NAMALWA (cell line): Measurements from ENCODE around the gene FBN2.

Source experiments
- DNase-seq: peaks from one replicate; pipeline ENCODE4 v3.0.0-alpha.2; 2015; ENCODE audit warnings: low spot score

FBN2 gene

DNA sequence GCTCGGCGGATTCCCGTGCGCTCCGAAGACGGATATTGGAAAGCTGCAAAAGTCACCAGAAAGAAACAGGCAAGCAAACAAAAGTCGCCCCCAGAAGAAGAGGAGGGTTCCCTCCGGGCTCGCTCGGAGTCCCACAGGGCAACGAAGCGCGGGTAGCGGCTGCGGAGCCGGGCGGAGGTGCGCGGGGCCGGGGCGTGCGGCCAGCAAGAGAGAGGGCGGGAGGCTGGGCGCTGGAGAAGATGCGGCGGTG is at the start of gene FBN2:
TSS of gene FBN2 (minus strand) at position 246 of the 250 bp plus-strand sequence. CDS start 642 bp downstream, outside the sequence.
- DNase-seq, result no peak

DNA sequence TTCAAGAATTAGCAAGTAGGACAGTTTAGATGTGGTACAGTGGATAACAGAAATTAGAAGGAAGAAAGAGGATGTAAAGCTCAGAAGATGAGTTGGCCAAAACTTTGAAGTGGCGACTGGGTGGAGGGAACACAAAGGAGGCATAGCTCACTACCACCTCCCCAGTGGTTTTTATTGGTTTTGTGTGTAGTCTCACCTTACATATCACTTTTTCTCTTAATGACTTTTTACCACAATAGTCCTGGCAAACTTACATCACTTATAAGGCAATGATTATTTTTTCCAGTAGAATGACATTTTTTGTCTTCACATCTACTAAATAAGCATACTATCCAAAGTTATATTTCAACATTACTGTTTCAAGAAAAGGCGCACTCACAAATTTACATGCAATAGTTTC is 49.2 kb upstream of the FBN2 start:
- no peak for DNase-seq

DNA sequence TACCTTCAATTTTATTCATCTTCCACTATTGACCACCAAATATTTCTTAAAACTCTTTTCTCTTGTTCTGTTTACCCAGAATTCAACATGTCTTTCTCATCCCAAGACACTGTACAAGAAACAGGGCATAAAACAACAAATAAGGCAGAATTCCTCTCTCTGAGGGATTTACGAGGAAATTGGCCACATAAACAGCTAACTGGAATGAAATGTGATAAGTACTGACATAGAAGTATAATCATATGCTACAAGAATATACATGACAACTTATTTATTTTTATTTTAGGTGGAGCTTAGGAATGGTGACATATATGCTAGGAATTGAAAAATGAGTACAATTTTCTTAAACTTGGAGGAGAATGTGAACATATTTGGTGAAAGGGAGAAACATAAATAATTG is 48.8 kb upstream of the FBN2 start:
- DNase-seq, result no peak

DNA sequence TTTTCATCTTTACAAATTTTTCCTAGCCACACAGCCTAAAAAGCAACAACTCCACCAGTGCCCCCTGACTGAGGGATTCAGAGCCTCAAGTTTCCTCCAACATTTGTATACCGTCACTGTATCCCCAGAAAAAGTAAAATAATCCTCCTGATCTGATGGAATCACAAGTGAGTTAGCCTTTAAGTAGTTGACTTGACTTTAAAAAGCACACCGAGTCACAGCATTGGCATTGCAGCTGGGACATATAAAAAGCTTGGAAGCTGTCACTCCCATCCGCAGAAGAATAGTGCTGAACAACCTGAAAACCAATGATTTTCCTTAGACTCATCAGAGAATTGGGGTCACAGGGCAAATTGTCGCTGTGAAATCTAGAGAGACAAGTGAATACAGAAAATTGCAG is 41.6 kb upstream of the FBN2 start:
- no peak for DNase-seq

DNA sequence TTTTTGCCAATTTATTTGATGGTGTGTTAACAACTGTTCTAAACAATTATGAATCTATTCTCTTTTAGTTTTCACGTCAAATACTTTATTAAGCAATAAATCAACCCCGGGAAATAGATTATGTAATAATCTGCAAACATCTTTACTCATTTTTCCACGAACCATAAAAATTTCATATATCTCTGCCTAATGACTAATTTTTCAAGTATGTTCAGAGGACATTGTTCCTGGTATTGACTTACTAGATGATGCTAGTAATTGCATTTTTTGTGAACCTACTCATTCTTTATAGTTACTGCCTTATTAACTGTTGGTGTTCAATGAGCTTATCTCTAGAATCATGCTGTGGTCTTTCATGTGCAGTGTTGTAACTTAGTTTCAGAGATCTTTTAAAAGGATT is 41.0 kb upstream of the FBN2 start:
- no peak for DNase-seq

DNA sequence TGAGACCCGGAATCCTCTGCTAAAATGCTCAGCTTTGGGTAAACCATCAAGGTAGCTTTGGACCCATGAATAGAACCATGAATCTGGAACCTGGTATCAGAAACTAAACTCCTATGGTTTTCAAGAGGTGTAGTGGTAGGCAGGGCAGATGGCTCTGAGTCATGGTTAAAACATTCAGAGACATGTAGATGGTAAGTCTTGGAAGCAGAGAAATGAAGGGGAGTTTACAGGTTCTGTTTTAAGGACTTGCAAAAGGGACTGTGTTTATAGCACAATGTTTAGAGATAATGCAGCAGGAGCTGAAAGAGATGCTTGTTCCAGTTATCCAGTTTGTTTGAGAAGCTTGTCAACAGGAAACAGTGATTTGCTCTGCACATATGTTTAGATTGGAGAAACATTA is 36.0 kb upstream of the FBN2 start:
- DNase-seq, result no peak

DNA sequence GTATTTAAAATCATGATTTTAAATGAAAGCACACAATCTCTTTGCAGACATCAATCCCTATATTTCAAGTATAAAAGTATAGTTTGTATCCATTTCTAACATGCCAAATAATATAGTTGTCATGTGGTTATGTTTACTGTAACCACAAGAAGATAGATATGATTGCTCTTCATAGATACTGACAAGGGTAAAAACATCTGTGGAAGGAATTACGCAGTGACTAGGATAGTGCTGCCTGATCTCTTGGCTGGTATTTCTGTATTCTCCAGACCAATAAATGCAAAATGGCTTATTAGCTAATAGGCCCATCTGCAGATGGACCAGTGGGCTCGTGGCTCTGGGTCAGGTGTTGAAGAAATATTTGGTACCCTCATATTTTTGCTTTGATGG is 34.9 kb upstream of the FBN2 start:
- DNase-seq, result no peak

DNA sequence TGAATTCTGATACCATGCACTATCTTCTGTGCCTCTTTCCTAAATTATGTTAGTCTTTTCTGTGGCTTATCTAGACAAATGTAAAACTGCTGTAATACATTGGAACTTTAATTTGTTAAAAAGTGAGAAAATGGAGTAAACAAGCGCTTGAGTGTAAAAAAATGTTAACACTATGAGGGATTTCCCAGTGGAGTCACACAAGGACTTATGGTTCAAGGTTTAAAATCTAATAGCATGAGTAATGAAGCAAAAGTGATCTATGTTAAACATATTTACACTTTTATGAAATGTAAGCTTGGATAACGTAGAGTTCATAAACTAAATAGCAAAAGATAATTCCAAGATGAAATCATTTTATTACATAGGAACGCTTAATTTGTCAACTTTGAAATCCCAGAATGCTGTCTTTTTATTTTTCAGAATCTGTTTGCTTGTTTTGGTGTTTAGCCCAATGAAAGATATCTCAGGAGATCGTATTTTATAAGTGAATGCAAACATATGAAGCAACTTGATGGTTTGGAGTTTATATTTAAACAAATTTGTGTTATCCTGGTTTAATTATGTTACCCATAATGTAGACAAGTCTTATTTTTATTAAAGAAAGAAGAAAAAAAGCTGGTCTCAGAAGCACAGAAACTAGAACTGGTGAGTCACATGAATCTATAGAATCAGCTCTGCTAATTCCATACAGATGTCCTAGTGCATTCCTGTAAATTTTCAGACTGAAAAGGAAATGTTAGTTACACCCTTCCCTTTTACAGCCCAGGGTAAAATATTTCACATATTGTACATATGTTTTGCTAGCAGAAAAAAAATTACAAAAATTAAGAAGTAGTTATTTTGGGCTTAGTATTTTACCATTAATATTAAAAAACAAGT is 34.2 kb upstream of the FBN2 start:
- no peak for DNase-seq

DNA sequence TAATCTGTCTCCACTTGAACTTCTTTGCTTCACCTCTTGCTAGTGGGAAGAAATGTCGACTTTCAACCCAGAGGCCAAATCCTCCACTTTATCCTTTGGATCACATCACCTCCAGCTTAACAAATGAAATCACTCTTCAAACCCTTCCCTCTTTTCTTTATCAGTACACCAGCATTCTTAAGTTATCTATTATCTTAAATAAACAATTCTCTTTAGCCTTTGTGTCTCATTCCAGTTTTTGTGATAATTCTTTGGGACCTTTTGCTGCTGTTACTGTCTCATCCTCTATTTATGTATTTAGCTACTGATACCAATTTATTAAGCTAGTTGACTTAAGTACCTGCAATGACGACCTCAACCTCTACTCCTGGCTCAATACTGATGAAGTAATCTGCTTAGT is 28.1 kb upstream of the FBN2 start:
- DNase-seq, result no peak

DNA sequence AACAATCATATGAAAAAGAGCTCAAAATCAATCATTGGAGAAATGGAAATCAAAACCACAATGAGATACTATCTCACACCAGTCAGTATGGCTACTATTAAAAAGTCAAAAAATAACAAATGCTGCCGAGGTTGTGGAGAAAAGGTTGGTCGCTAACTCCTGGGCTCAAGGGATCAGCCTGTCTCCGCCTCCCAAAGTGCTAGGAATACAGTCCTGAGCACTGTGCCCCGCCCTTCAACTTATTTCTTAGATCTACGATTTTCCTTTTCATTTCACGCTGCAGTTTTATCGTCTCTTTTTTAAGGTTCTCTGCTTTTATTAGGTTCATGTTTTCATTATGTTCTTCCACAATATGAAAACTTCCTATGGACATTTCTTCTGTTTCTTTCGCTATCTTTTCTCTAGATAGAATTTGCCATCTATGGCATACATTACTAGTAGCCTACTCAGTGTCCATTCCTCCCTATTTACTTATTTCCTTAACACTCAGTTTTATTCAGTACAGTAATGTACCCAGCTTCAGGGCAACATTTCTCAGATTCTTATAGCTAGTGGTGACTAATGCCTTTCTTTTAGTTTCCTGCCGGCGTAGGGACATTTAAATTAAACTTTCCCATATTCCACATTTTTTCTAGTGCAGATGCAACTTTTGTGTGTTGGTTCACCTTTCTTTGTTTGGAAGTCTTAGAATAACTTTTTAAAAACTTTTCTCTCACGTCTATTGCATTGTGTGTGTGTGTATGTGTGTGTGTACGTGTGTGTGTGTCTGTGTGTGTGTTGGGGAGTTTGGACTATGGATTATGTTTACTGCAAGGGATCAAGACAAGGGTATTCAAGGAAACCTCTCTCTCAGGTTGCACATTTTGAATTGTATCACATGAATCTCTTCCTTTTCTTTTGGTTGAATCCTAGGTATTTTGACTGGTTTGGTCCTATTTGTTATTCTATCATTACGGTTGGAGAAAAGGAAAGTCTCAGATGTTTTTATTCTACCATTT is 21.6 kb upstream of the FBN2 start:
- DNase-seq, result no peak

DNA sequence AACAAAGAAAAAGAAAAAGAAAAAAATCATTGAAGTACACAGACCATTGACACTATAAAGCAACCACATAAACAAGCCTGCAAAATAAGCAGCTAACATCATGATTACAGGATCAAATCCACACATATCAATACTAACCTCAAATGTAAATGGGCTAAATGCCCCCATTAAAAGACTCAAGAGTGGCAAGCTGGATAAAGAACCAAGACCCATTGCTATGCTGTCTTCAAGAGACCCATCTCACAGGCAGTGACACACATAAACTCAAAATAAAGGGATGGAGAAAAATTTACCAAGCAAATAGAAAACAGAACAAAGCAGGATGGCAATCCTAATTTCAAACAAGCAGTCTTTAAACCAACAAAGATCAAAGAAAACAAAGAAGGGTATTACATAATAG is 15.7 kb upstream of the FBN2 start:
- no peak for DNase-seq

DNA sequence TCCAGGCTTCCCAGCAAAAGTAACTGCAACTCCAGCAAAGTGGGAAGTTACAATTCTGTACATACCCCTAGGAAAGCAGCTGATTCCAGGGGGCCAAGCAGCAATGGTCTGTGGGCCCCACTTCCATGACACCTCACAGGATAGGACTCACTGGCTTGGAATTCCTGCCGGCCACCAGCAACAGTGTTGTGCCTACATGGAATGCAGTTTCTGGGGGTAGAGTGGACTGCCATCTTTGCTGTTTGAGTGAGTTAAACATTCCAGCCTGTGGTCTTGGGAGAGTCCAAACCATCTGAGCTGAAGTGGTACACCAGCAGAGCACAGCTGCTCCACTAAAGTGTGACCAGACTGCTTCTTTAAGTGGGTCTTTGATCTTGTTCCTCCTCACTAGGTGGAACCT is 13.4 kb upstream of the FBN2 start:
- DNase-seq, result no peak

DNA sequence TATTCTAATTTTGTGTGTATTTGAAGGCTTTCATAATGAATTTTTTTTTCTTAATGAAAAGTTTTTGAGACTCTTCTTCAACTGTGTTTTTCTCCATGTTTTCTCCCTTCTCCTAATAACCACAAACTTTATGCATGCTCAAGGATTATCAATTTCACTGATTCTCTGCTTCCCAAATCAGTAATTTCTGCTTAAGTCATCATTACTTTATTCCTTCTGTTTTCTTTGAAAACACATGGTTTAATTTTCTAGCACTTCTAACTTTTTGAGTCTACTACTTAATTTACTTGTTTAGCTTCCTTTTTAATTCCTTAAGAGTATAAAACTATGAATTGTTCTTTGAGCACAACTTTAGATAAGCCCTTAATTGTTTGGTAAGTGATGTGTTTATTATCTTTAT is 11.5 kb upstream of the FBN2 start:
- DNase-seq, result no peak

DNA sequence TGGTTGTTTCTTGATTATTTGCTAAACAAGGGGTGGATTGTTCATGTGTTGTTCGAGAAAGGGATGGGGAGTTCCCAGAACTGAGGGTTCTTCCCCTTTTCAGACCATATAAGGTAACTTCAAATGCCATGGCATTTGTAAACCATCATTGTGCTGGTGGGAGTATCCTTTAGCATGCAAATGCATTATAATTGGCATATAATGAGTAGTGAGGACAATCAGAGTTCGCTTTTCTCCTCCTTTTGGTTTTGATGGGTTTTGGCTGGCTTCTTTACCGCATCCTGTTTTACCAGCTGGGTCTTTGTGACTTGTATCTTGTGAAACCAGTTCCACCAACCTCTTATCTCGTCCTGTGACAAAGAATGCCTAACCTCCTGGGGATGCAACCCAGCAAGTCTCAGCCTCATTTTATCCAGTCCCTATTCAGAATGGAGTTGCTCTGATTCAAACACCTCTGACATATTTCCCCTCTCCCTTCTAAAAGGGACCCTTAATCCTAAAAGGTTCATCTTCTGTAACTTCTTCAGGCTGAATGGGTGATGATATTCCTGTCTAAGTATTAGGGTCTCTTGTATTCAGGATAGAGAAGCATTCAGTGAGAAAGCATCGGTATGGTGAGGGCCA is 8.7 kb upstream of the FBN2 start:
- DNase-seq, result no peak

DNA sequence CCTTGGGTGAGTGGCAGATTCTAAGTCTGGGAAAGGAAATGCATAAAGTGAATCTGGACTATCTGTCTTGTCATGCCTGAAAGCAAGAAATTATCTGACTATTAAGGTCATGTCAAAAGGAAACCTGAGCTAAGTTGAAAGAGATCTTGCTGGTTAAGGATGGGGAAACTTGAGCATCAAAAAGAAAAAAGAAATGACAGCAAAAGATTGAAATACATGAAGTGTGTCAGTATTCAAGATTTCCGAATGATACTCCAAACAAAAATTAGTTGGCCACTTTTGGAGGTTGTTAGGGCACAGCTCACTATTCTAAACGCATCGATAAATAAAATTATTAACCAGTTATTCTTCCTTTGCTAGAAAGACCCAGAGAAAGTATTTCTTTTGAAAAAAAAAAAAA is 3.3 kb upstream of the FBN2 start:
- DNase-seq, result no peak

DNA sequence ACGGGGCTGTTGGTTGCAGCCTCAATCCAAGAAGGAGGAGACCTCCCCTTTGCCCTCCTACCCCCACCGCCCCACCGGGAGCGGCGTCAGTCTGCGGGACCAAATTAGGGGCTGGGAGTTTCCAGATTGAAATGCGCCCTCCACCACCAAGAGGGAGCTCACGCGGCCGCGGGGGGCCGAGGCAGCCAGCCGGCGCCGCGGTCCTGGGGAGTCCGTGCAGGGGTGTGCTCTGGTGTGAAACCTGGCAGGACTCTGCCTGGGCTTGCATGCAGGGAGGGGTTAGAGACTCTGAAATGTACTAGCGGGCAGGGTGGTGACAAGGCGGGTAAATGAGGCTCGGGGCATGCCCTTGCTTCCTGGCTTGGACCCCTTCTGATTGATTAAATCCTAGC is 989 bp upstream of the FBN2 start:
- DNase-seq, result no peak

DNA sequence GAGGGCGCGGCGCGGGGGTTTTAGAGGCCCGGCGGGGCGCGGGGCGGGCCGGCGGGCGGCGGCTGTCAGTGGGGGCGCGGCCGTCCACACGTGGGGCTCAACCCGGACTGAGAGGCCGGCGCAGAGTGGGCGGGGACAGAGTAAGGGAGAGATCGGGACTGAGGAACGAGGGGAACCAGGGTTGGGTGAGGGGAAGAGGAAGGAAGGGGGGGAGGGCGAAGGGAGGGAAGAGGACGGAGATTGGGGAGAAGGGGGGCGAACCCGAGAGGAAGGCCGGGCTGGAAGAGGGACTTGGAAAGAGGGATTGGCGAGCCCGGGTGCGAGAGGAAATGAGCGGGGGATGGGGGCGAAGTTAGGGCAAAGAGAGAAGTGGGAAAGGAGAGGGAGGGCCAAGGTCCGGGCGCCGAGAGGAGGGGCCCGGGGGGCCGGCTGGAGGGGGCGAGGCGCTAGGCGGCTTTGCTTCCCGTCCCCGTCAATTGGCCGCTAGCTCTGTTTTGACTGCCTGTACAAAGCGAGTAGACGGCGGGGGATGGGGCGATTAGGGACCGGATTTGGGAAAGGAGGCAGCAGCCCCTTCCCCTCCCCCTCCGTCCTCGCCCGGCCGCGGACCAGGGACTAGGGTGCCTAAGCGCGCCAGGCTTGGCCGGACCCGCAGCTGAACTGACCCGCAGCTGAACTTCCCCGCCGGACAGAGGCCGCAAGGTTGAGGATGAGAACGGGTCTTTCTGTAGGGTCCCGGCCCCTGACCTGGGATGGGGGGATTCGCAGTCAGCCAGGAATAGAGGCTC is 399 bp upstream of the FBN2 start:
- DNase-seq, result no peak

DNA sequence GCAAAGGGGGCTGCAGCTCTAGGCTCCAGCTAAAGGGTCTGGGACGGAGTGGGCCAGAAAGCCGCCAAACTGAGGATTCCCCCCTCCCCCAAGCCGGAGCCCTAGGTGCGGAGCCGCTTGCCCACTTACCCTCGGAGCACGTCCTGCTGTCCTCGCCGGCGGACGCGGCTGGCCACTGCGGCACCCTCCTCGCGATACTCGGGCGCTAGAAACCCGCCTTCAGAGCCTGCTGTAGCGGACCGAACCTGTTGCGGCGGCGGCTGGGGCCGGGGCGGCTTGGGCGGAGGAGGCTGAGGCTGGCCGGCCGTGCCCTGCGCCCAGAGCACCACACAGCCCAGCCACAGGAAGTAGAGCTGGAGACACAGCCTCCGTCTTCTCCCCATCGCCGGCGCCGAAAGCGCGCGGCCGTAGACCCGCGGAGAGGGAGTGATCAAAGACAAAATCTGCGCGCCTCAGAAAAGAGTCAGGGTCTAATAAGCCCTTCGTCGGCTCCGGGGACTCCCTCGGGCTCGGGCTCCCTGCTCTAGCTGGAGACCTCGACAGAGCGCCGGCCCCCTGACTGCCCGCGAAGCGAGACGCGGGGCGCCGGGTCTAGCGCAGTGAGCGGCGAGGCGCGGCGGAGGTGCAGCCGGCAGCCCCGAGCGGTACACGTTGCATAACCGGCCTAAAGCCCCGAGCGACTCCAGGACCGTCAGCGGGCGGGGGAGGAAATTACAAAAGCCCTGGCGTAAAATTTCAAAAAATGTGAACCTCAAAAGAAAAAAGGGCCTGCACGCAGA is 635 bp downstream of the FBN2 start:
- no peak for DNase-seq

DNA sequence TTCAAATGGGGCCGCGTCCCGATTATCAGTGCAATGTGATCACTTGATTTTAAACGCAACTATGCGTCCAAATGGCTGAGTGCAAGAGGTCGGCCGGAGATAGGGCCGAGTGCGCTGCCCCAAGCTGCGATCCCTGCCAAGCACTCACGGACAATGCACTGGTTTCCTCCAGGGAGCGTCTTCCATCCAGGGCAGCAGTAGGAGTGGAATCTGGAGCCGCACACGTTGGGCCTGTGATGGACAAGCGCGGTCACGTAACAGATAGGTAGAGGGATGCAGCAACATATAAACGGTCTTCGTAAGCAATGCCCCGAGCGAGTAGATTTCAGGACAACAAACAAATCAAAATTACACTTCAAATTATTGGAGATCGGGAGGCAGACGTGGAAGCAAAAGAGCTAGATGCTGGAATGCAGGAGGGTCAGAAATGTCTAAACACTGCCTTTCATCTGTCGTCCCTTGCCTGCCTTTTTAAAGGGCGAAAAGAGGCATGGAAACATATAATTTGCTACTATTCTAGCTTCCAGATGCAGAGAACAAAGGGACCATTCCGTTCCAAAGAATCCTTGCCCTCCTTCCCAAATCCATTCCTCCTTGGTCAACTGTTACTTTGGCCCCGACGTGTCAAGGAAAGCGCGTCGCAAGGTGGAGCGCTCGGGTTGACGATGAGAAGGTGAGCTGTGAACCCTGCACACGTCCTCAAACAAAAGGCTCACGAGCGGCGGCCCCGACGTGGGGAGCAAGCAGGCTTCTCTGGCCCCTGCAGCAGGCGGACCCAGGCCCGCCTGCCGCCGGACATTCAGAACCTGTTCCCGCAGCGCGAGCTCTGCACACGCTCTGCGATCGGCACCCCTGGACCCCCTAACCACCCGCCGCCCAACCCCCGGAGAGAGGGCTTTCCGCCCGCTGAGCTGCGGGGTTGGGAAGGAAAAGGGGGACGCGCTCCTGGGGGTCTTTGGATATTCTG is 1.5 kb downstream of the FBN2 start:
- no peak for DNase-seq

DNA sequence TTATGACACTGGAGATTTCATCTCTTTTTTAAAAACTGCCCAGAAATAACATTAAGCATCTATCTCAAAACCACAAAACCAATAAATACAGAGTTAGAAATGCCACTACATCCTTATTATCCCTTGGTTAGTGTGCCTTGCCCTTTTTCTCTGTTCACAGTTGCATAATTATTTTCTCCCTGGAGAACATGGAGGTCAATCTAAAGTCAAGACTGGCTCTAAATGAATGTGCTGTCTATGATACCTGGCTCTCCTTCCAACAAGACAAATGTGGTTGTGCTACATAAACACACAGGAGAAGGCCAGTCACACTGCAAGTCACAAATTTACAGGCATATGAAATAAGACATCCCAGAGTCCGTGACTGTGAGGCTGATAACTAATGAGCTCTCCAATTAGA is 2.8 kb downstream of the FBN2 start:
- no peak for DNase-seq
